HG03280 (cell line): ENCODE data around the gene POM121L2.
"Not testable (repeated sequence)": the region's sequence is repeated elsewhere in the genome, so short reads cannot be mapped to it uniquely, and the experiment has no call there.

Experiments
- ATAC-seq: cut with Tn5 transposase; IDR thresholded peaks from one replicate; pipeline ENCODE4 v1.9.1; 2021; ENCODE audit warnings: mild to moderate bottlenecking, moderate library complexity; ENCODE audit not compliant: unreplicated experiment

The POM121L2 gene

DNA sequence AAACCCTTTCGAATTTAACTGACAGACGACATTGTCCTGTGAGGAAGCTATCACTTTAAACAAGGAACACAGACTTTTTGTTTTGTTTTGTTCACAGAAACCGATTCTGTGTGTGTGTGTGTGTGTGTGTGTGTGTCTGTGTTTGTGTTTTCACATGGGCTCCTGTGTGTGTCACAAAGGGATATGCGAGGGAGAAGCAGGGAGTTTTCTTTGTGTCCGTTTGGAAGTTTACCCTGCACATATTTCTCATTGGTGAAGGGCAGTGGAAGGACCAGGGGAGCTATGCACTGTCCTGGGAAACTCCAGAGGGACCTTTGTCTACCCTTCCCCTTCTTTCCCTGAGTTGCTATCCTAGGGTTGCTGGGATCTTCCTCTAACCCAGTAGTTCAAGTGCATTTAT lies 17.7 kb downstream of the POM121L2 start:
- no peak for ATAC-seq

DNA sequence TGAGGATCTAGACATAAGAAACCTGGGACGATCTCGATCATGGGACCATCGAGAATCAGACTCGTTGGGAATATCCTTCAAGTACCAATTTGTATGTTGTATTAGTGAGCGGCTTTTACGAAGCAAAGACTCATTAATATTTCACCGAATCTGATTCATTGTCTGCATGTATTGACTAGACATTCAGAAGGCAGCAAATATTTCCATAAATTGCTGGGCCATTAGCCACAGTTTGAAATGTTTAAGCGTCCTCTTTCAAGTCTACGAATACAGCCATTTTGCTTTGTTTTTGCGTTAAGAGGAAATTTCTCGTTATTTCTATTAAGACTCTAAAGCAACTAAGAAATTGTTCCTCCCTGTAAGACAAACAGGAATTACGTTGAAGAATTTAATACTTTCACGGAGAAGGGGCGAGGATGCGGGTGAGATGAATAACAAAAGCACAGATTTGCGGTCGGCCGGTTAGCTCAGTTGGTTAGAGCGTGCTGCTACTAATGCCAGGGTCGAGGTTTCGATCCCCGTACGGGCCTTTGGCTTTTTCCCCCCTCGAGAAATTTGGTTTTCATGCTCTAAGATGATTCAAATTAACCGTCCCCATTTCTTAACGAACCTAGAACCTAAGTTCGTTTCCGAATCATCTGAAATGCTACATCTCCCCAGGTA lies 18.5 kb downstream of the POM121L2 start:
- no peak for ATAC-seq

DNA sequence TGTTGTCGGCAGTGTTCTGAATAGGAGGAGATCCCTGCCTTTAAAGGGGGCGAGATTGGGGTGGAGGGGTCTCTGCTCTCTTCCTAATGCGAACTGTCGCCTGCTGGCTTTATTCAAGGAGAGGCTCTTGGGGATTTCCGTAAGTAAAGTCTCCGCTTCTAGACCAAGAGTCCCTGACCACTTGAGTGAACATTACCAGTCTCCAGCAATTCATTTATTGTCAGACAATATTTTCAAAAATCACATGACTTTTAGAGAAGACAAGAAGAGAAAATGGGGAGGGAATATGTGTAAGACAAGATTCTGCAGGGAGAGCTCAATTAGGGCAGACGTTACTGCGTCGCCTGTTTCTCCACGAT lies 21.2 kb downstream of the POM121L2 start:
- ATAC-seq = no peak

- ATAC-seq = no peak
Observed at GRCh38 chr6:27290065-27290849, 21.8 kb downstream of the POM121L2 start.

DNA sequence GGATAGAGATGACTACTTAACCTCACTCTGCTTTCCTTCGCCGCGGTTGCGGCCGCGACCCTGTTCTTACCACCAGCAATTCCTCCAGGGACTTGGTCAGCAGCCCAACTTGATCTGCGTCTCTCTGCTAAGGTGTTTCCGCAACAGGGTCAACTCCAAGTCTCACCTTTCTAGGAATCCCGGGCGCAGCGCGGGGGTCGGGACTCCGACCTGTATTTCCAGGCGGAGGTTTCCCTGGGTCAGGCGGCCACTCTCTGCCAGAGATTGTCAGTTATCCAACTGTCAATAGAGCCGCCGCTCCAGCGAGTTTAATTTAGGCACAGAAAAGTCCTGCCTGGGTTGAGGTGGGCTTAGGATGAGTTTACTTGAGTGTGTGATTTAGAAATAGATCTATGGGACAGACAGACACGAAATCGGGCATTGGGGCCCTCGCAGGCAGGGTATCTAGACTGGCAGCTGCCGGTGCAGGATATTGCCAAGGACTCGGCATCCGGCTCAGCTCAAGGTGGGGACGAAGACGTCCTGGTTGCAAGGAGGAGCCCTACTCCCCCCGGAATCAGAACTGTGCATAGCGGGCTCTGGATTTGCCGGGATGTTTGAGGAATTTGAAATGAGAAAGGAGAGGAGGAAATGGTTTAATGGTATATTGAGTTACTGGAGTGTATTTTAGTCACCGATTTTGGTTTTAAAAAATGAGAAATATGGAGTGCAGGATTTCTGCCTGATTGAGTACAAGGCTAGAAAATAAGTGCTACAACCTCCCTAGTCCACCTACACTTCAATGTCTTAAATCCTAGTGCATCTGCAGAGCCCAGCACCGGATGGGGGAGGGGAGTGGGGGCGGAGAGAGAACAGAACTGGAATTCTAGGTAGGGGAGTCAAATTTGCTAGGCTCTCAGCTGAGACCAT lies 23.7 kb downstream of the POM121L2 start:
- no peak for ATAC-seq

GRCh38 chr6:27287751-27288135 lies 24.3 kb downstream of the POM121L2 start:
- no peak for ATAC-seq

- no peak for ATAC-seq
Observed at GRCh38 chr6:27286141-27286540, 25.9 kb downstream of the POM121L2 start.

- no peak for ATAC-seq
Observed at GRCh38 chr6:27283279-27283678, 28.8 kb downstream of the POM121L2 start.

- ATAC-seq = no peak
Observed at GRCh38 chr6:27281569-27281968, 30.5 kb downstream of the POM121L2 start.

GRCh38 chr6:27281105-27281539 lies 31.0 kb downstream of the POM121L2 start:
- ATAC-seq = no peak

- no peak for ATAC-seq
Observed at GRCh38 chr6:27280540-27281000, 31.5 kb downstream of the POM121L2 start.

- no peak for ATAC-seq
Observed at GRCh38 chr6:27280064-27280539, 32.0 kb downstream of the POM121L2 start.

DNA sequence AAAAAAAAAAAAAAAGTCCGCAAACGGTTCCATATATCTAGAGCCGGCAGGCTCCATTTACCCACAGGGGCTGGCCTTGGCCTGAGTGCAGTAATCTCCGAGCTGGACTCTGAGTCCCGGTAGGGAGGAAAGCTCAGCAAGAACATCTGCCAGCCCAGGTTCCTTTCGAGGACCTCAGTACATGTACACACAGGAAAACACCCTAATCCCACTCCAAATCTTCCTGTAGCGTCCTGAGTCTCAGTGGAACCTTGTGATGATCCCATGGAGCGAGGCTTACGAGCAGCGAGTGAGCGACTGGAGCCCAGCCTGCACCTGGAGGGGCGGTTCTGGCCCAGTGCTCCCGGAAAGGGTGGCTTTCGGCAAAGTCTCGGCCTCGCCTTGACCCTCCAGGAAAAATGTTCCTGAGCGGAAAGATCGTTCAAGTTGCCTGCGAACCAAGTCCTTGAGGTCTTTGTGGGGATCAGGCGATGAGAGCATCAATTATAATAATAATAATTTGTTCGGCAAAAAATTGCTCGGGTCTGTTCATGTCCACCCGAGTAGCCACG lies 32.5 kb downstream of the POM121L2 start:
- ATAC-seq = no peak

- no peak for ATAC-seq
Observed at GRCh38 chr6:27275025-27275956, 36.8 kb downstream of the POM121L2 start.

GRCh38 chr6:27273783-27274182 lies 38.3 kb downstream of the POM121L2 start:
- ATAC-seq = no peak

DNA sequence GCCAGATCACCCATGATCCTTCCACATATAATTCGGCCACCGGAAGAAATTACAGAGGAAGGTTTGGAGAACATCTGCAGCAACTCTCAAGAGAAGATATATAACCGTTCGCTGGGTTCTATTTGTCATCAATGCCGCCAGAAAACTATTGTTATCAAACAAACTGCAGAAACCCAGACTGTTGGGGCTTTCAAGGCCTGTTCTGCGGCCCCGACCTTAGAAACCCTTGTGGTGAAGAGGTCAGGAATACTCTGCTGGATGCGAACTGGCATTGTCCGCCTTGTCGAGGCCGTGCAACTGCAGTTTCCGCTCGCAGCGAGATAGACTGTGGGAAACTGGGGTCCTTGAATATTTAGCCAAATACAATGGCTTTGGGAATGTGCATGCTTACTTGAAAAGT lies 43.3 kb downstream of the POM121L2 start:
- ATAC-seq = no peak

- ATAC-seq = no peak
Observed at GRCh38 chr6:27267857-27268434, 44.1 kb downstream of the POM121L2 start.

DNA sequence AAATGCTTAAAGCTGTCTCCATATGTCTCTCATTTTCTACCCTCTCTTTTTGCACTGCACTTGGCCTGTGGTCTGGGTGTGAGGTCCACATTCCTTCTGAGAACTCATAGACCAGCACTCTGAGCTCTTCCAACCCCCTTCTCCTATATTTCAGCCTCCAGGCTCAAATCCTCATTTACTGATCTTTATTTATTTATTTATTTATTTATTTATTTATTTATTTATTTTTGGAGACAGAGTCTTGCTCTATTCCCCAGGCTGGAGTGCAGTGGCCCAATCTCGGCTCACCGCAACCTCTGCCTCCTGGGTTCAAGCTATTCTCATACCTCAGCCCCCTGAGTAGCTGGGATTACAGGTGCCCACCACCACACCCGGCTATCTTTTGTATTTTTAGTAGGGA lies 45.1 kb downstream of the POM121L2 start:
- not testable (repeated sequence) for ATAC-seq

- ATAC-seq = no peak
Observed at GRCh38 chr6:27263886-27264285, 48.2 kb downstream of the POM121L2 start.
